Measurements from ENCODE around the gene CORO1A.
"Not testable (repeated sequence)": the region's sequence is repeated elsewhere in the genome, so short reads cannot be mapped to it uniquely, and the experiment has no call there.

CORO1A gene

GRCh38 chr16:30183233-30184095 is at the start of gene CORO1A:
TSS of gene CORO1A (plus strand) at chr16:30183602. CDS start at chr16:30185210, 1,608 bp downstream.
- peak in 2 of 3 donors; percentile 69 to 76 for DNase-seq (ENCODE audit: low read depth in 3 of 3, low spot score in 1 of 3)

- no peak for DNase-seq (ENCODE audit: low read depth in 3 of 3, low spot score in 1 of 3)
Measured at GRCh38 chr16:30136971-30137605, 46.3 kb upstream of the CORO1A start.

- DNase-seq (ENCODE audit: low read depth in 3 of 3, low spot score in 1 of 3) = no peak
Measured at GRCh38 chr16:30137897-30138296, 45.5 kb upstream of the CORO1A start.

- DNase-seq (ENCODE audit: low read depth in 3 of 3, low spot score in 1 of 3) = no peak
Measured at GRCh38 chr16:30139583-30140481, 43.6 kb upstream of the CORO1A start.

GRCh38 chr16:30141750-30142149 is 41.7 kb upstream of the CORO1A start:
- no peak for DNase-seq (ENCODE audit: low read depth in 3 of 3, low spot score in 1 of 3)

- DNase-seq (ENCODE audit: low read depth in 3 of 3, low spot score in 1 of 3) = no peak
Measured at GRCh38 chr16:30142672-30143346, 40.6 kb upstream of the CORO1A start.

GRCh38 chr16:30143347-30143702 is 40.1 kb upstream of the CORO1A start:
- DNase-seq (ENCODE audit: low read depth in 3 of 3, low spot score in 1 of 3) = no peak

GRCh38 chr16:30144017-30144416 is 39.4 kb upstream of the CORO1A start:
- no peak for DNase-seq (ENCODE audit: low read depth in 3 of 3, low spot score in 1 of 3)

GRCh38 chr16:30144917-30145316 is 38.5 kb upstream of the CORO1A start:
- DNase-seq (ENCODE audit: low read depth in 3 of 3, low spot score in 1 of 3) = no peak

GRCh38 chr16:30145657-30146056 is 37.7 kb upstream of the CORO1A start:
- DNase-seq (ENCODE audit: low read depth in 3 of 3, low spot score in 1 of 3) = no peak

GRCh38 chr16:30147843-30148510 is 35.4 kb upstream of the CORO1A start:
- DNase-seq (ENCODE audit: low read depth in 3 of 3, low spot score in 1 of 3) = no peak

- DNase-seq (ENCODE audit: low read depth in 3 of 3, low spot score in 1 of 3) = no peak
Measured at GRCh38 chr16:30149250-30149930, 34.0 kb upstream of the CORO1A start.

- DNase-seq (ENCODE audit: low read depth in 3 of 3, low spot score in 1 of 3) = no peak
Measured at GRCh38 chr16:30151091-30151490, 32.3 kb upstream of the CORO1A start.

GRCh38 chr16:30152517-30152916 is 30.9 kb upstream of the CORO1A start:
- no peak for DNase-seq (ENCODE audit: low read depth in 3 of 3, low spot score in 1 of 3)

- no peak for DNase-seq (ENCODE audit: low read depth in 3 of 3, low spot score in 1 of 3)
Measured at GRCh38 chr16:30155188-30155587, 28.2 kb upstream of the CORO1A start.

GRCh38 chr16:30157214-30157613 is 26.2 kb upstream of the CORO1A start:
- no peak for DNase-seq (ENCODE audit: low read depth in 3 of 3, low spot score in 1 of 3)

- no peak for DNase-seq (ENCODE audit: low read depth in 3 of 3, low spot score in 1 of 3)
Measured at GRCh38 chr16:30163538-30163937, 19.9 kb upstream of the CORO1A start.

- no peak for DNase-seq (ENCODE audit: low read depth in 3 of 3, low spot score in 1 of 3)
Measured at GRCh38 chr16:30166202-30166902, 17.1 kb upstream of the CORO1A start.

- not testable (repeated sequence) for DNase-seq (ENCODE audit: low read depth in 3 of 3, low spot score in 1 of 3)
Measured at GRCh38 chr16:30168746-30169145, 14.7 kb upstream of the CORO1A start.
